K562 (cell line): ENCODE measurements around the gene TRIO. TPM values are rescaled to one million over a fixed set of nuclear protein-coding genes. Genes with fewer than 3 reads are reported as not detected.

Experiments used
- ADNP ChIP-seq: fragments of 200-800 bp; sonication (Bioruptor generic); IDR thresholded peaks from 2 replicates; pipeline ENCODE4 v1.6.1; 2016; ENCODE audit warnings: missing genetic modification characterization, missing compliant biosample characterization
- BDP1 ChIP-seq: IDR thresholded peaks from 3 replicates; pipeline ENCODE4 v1.6.1; 2011; ENCODE audit not compliant: insufficient read length, insufficient read depth
- CBX1 ChIP-seq: sonication (generic); IDR thresholded peaks from 2 replicates; pipeline ENCODE4 v1.6.1; 2016; ENCODE audit warnings: antibody characterized with exemption, low read depth, mild to moderate bottlenecking
- DEAF1 ChIP-seq: fragments of 450-650 bp; formaldehyde crosslinking; IDR thresholded peaks from 2 replicates; pipeline ENCODE4 v1.4.0; 2020; ENCODE audit warnings: mild to moderate bottlenecking, moderate library complexity
- DPF2 ChIP-seq: fragments of 450-650 bp; IDR thresholded peaks from 2 replicates; pipeline ENCODE4 v1.6.1; 2016
- KAT8 ChIP-seq: fragments of 450-650 bp; IDR thresholded peaks from 2 replicates; pipeline ENCODE4 v1.6.1; 2016; ENCODE audit warnings: low read depth, mild to moderate bottlenecking
- KDM2B ChIP-seq: fragments of 250-450 bp; sonication (Bioruptor Pico); IDR thresholded peaks from 2 replicates; pipeline ENCODE4 v1.8.0; 2021; ENCODE audit warnings: mild to moderate bottlenecking, moderate library complexity
- MAFK ChIP-seq: IDR thresholded peaks from 2 replicates; pipeline ENCODE4 v1.6.1; 2011; ENCODE audit warnings: low read length, improper control_type of control experiment
- MCM7 ChIP-seq, 2 experiments: fragments of 450-650 bp; IDR thresholded peaks; 2 replicates each; pipeline ENCODE4 v1.6.1; 2016 to 2018
- MLX ChIP-seq, 2 experiments: fragments of 450-650 bp in 1 of 2; sonication (generic) in 1 of 2; formaldehyde crosslinking; conservative IDR thresholded peaks; 2 replicates each; pipeline versions ENCODE4 v1.4.0 to v1.8.1; 2020 to 2022; ENCODE audit warnings: mild to moderate bottlenecking in 1 of 2, missing genetic modification reagents in 1 of 2
- NFE2 ChIP-seq: IDR thresholded peaks from 2 replicates; pipeline ENCODE4 v1.6.1; 2014; ENCODE audit warnings: antibody characterized with exemption, low read depth
- NFRKB ChIP-seq: fragments of 450-650 bp; IDR thresholded peaks from 2 replicates; pipeline ENCODE4 v1.6.1; 2016; ENCODE audit warnings: low read depth
- RAD51 ChIP-seq: fragments of 450-650 bp; IDR thresholded peaks from 2 replicates; pipeline ENCODE4 v1.7.1; 2016; ENCODE audit warnings: low read depth, mild to moderate bottlenecking, borderline replicate concordance
- TFE3 ChIP-seq: fragments of 450-650 bp; formaldehyde crosslinking; IDR thresholded peaks from 2 replicates; pipeline ENCODE4 v1.4.0; 2020; ENCODE audit warnings: mild to moderate bottlenecking, mixed read lengths
- THAP7 ChIP-seq: fragments of 250-450 bp; sonication (Bioruptor Pico); IDR thresholded peaks from 2 replicates; pipeline ENCODE4 v1.5.0; 2021
- ZBTB2 ChIP-seq: fragments of 450-650 bp; IDR thresholded peaks from 2 replicates; pipeline ENCODE4 v1.6.1; 2016; ENCODE audit warnings: antibody characterized with exemption
- ZFPM2 ChIP-seq: fragments of 250-450 bp; sonication (Bioruptor Pico); IDR thresholded peaks from 2 replicates; pipeline ENCODE4 v1.5.1; 2022; ENCODE audit warnings: mild to moderate bottlenecking
- polyA plus RNA-seq, 8 experiments: library from polyadenylated mRNA; depleted of rRNA in 4 of 8; stranded (reverse) in 5 of 8; unstranded in 3 of 8; fragments of >200 nt; fragmentation: Nextera tagmentation in 2 of 8; fragmentation: Illumina TruSeq in 1 of 8; extraction: Ambion mirVana in 2 of 8; extraction: Trizol in 1 of 8; gene quantifications; 2 replicates each; pipeline versions ENCODE4 v1.2.1 to v1.2.3, GENCODE V29; 2011 to 2014; ENCODE audit warnings: inconsistent platforms in 1 of 8, missing spikeins in 1 of 8
- total RNA-seq, 7 experiments: library from RNA; depleted of rRNA in 6 of 7; stranded (reverse); fragments of >200 nt in 6 of 7; fragmentation: Illumina TruSeq in 2 of 7; extraction: Trizol in 2 of 7; gene quantifications; 2 replicates each; pipeline versions ENCODE4 v1.2.1 to v1.2.3, GENCODE V29; 2011 to 2021; ENCODE audit warnings: low replicate concordance in 1 of 7

TRIO gene
- total and polyA plus RNA-seq, 9 of the 15 experiments (the other 6 are each of a cell fraction or from before 2014, with no cell fraction given) = 0.24 to 5.0 (median 1.1) TPM

- no peak for TF ChIP-seq DEAF1
- TF ChIP-seq MAFK = no peak
- TF ChIP-seq NFE2 = 0 out of 2 replicates have a peak, but pooled peaks have one; percentile 10
- no peak for TF ChIP-seq MLX (CRISPR knock-in tag; conservative IDR thresholded peaks at IDR 0.05)
- no peak for TF ChIP-seq KAT8
- TF ChIP-seq KDM2B (CRISPR knock-in tag) = no peak
- no peak for TF ChIP-seq NFRKB
- TF ChIP-seq ADNP (tag) = no peak
- TF ChIP-seq BDP1 = no peak
- peak; percentile 43; the same call in 1 of the 2 replicates for TF ChIP-seq RAD51
- no peak for TF ChIP-seq THAP7 (CRISPR knock-in tag)
- TF ChIP-seq ZBTB2 = no peak
- no peak for TF ChIP-seq DPF2
- TF ChIP-seq CBX1 = no peak
- no peak for TF ChIP-seq MCM7 (IDR thresholded peaks at IDR 0.05)
- TF ChIP-seq TFE3 (CRISPR knock-in tag) = peak; percentile 15; the same call in 1 of the 2 replicates
- TF ChIP-seq ZFPM2 (CRISPR knock-in tag) = no peak
Measured at GRCh38 chr5:14153071-14153864, 10.1 kb downstream of the TRIO start (continued).
